Stimulated activated CD8-positive, alpha-beta memory T cell treated with anti-CD3 and anti-CD28 coated beads, Interleukin-4, amount 100 ng/mL, for 4 hours (primary cell): ENCODE measurements around the gene SCAMP5.

Source experiments
- DNase-seq, 2 donors: peaks; one replicate each; pipeline ENCODE4 v3.0.0-alpha.2; 2020; ENCODE audit warnings: low read depth in 2 of 2, low spot score in 1 of 2

Gene SCAMP5

GRCh38 chr15:74976159-74976558, 19.2 kb upstream of the SCAMP5 start:
- DNase-seq, result no peak

DNA sequence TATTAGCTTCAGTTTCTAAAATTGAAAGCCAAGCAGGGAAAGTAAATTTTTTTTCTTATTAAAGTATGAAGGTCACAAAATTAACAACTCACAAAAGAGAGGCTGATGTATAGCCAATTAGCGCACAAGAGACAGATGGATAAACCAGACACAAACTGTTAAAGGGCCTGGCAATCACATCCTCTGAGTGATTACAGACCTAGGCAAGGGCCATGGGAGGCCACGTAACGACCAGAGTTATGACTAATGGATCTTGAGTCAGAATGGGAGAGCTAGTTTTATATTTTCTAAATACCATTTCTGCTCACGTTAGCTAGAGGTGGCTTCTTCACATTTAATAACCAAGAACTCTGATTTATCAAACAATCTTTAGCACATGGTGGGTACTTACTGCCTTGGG, 17.8 kb upstream of the SCAMP5 start:
- DNase-seq, result no peak

GRCh38 chr15:74978077-74978476, 17.3 kb upstream of the SCAMP5 start:
- no peak for DNase-seq

DNA sequence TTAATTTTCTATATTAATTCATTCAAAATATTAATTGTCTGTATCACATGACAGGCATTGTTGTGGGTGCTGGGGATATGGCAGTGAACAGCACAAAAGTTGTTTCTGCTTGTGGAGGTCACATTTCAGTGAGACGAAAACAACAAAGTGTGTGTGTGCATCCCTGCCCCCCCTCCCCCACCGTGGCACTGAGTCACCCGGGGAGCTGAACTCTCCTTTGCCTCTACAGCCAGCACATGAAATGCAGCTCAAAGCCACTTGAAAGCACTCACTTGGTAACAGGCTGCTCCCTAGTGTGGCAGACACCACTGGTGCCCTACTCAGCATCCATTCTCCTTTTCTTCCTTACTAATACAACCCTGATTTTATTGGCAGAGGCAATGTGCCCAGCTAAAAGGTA, 16.9 kb upstream of the SCAMP5 start:
- DNase-seq, result peak in 1 of 2 donors; percentile 17

DNA sequence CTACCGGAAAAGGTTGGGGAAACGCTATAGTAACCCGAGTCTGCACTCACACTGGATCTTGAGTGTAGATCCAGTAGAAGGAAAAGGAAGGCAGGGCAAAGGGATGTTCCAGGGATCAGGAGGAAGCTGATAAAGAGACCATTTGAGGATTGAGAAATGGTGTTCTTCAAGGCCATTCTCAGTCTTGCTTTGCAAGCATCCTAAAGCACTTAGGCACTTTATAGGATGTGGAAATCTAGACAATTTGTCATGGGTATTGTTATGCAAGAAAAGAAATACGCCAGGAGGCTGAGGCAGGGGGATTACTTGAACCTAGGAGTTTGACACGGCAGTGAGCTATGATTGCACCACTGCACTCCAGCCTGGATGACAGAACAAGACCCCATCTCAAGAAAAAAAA, 13.2 kb upstream of the SCAMP5 start:
- DNase-seq, result no peak

- peak in 1 of 2 donors; percentile 10 for DNase-seq
Observed at GRCh38 chr15:74983725-74984231, 11.6 kb upstream of the SCAMP5 start.

DNA sequence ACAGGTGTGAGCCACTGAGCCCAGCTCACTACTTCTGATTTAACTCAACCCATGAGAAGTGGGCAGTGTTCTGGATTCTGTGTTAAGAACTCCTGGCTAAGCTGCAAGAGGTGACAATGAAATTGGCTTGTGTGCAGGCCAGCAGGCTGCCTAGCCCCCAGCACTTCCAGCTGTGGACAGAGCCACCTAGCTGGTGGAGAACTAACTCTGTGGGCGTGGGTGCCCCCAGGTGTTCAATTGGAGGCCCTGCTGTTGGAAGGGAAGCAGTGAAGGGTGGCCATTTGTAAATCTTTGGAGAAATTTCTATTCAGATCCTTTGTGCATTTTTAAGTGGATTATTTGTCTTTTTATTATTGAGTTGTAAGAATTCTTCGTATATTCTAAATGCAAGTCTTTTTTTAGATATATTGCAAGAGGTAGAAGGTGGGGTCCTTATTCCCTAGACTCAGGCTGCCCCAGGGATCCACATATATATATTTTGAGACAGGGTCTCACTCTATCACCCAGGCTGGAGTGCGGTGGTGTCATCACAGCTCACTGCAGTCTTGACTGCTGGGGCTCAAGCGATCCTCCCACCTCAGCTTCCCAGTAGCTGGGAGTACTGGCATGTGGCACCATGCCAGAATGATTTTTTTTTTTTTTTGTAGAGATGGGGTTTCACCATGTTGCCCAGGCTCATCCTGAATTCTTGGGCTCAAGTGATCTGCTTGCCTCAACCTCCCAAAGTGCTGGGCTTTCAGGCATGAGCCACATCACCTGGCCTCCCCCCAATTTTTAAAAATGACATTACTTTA, 7.2 kb upstream of the SCAMP5 start:
- DNase-seq, result no peak

DNA sequence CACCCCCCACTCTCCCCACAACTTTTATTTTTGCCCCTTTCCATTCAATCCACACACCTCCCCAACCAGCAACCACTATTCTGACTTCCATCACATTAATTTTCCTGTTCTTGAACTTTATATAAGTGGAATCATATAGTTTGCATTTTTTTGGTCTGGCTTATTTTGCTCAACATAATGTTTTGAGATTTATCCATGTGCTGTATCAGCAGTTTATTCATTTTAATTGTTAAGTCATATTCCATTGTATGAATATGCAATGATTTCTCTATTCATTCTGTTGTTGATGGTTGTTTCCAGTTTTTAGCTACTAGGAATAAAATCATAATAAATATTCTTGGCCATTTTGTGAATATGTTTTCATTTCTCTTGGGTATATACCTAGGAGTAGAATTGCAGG, 5.8 kb upstream of the SCAMP5 start:
- no peak for DNase-seq

DNA sequence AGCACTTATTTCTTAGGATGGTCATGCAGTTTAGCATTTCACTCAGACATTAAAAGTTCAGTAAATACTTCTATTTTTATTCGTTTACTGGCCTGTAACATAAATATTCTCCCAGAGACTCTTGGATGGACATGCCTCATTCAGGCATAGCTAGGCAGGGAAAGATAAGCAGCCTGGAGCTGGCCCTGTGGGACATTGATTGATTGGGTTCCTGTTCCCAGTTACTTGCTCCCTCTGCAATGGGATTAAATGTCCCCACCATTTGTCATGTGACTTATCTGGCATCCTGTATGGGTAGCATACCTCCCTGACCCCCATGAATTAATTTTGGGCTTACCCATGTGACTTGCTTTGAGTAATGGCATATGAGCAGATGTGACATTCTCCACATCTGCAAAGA, 2.7 kb upstream of the SCAMP5 start:
- DNase-seq, result no peak

GRCh38 chr15:74994236-74994635, 1.1 kb upstream of the SCAMP5 start:
- DNase-seq, result no peak

- DNase-seq, result no peak
Observed at GRCh38 chr15:74994685-74995084, 678 bp upstream of the SCAMP5 start.

DNA sequence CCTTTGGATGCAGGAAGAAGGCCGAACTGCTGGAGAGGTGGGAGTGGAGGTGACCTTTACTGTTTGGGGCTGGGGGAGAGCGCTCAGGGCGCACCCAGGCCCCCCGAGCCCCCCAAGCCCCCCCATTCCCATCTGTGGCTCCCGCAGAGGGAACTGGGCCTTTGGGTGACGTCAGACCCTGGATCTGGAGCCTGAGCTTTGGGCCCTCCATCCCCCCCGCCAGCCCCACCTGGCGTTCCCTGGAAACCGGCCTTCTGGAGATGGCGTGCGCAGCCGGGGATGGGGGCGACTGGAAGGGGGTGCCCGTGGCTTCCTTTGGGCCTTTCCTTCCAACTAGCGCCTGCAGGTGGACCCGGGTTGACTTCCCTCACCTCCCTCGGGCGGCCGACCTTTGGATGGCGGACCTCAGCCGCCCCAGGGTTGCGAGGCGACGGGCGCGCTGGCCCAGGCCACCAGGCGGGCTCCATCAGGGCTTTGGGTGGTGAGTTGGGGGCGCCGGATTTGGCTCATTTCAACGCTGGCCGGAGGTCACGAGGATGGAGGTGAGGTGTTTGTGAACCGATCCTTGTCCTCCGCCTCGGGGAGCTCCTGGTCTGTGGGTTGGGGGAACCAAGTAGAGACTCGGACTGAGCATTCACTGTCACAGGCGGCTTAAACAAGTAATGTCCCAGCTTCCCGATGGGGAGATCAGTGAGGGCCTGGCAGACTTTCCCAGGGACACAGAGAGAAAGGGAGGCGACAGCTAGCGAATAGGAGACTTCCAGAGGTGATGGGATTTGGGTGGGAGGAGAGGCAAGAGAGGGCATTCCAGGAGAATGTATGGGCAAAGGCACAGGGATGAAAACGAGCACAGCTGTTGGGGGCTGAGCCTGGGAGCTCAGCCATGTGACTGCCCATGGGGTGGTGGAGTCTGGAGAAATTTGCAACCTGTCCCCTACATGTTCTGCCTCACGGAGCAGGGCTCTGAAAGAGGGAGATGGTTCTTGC, 709 bp downstream of the SCAMP5 start:
- DNase-seq, result no peak

DNA sequence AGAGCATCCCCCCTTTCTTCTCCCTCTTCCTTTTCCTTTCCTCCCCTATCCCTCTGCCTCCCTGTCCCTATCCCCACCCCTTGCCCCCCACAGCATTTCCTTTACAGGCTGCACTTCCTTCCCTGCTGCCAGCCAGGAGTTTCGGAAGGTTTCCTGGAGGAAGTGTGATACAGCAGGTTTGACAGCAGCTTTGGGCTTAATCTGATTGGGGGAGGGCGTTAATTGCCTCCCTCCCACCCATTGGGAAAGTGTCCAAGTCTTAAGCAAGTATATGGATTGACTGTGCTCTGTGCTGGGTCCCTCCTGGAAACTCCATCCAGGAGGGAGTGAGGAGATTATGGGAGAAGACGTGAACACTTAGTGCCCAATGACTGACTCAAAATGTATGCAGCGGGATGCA, 1.8 kb downstream of the SCAMP5 start:
- DNase-seq, result no peak

DNA sequence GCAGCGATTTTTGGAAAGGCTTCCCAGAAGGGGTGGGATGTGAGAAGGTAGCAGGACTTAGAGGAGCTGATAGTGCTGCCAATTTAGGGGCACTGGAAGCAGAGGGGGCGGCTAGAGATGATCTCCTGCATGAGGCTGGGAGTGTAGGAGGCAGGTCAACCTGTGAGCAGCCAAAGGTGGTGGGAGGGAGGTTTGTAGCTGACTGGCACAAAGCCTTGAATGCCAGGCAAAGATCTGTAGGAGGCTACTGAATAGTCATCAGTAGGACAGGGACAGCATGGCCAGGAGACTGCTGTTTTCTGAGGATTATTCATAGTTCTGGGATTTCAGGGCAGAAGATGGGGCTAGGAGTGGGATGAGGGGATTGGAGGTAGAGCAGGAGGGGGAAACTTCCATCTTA, 2.2 kb downstream of the SCAMP5 start:
- no peak for DNase-seq

DNA sequence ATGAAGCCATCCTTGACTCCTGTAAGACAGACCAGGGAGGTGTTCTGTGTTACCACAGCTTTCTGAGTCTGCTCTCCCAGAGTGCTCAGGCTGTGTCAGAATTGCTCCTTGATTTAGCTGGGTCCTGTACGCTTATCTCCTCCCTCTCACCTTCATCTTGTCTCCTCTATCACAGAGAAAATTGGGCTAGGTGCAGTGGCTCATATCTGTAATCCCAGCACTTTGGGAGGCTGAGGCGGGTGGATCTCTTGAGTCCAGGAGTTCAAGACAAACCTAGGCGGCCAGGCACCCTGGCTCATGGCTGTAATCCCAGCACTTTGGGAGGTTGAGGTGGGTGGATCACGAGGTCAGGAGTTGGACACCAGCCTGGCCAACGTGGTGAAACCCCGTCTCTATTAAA, 5.9 kb downstream of the SCAMP5 start:
- no peak for DNase-seq

GRCh38 chr15:75002398-75002797, 7.0 kb downstream of the SCAMP5 start:
- no peak for DNase-seq

GRCh38 chr15:75007216-75007615, 11.9 kb downstream of the SCAMP5 start:
- DNase-seq, result no peak

- no peak for DNase-seq
Observed at GRCh38 chr15:75008221-75008625, 12.9 kb downstream of the SCAMP5 start.

- DNase-seq, result no peak
Observed at GRCh38 chr15:75008629-75009326, 13.4 kb downstream of the SCAMP5 start.

DNA sequence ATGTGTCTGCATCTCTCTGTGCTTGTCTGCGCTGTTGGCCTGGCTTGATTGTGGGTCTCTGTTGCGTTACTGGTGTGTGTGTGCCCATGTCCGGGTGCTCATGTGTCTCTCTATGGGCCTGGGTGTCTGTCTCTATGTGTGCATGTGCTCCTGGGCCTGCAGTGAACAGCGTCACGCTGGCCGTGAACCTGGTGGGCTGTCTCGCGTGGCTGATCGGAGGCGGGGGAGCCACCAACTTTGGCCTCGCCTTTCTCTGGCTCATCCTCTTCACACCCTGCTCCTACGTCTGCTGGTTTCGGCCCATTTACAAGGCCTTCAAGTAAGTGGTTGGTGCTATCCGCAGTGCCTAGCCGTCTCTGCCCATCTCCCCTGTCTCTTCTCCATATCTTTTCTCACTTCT, 21.1 kb downstream of the SCAMP5 start:
- no peak for DNase-seq

DNA sequence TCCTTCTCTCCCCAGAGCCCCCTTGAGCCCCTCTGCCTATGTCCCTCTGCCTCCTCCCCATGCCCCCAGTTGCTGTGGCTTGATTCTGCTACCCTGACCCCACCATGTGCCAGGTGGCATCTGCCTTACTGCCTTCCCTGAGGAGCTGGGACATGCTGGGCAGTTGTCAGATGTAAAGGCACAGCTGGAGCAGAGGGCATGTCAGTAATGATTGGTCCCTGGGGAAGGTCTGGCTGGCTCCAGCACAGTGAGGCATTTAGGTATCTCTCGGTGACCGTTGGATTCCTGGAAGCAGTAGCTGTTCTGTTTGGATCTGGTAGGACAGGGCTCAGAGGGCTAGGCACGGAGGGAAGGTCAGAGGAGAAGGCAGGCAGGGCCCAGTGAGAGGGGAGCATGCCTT, 24.6 kb downstream of the SCAMP5 start:
- no peak for DNase-seq
